ENCODE measurements around the gene SMCO1.

DNA sequence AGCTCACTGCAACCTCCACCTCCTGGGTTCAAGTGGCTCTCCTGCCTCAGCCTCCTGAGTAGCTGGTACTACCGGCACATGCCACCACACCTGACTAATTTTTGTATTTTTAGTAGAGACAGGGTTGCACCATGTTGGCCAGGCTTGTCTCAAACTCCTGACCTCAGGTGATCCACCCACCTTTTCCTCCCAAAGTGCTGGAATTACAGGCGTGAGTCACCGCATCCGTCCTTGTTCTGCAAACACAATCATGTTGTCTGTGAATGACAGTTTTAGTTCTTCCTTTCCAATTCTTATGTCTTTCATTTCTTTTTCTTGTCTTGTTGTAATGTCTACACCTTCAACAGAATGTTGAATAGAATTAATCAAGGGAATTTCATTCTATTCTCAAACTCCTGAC is 16.3 kb upstream of the SMCO1 start:
- TF ChIP-seq POLR2A (IDR thresholded peaks at IDR 0.05): no peak
- TF ChIP-seq, protein P1, sequence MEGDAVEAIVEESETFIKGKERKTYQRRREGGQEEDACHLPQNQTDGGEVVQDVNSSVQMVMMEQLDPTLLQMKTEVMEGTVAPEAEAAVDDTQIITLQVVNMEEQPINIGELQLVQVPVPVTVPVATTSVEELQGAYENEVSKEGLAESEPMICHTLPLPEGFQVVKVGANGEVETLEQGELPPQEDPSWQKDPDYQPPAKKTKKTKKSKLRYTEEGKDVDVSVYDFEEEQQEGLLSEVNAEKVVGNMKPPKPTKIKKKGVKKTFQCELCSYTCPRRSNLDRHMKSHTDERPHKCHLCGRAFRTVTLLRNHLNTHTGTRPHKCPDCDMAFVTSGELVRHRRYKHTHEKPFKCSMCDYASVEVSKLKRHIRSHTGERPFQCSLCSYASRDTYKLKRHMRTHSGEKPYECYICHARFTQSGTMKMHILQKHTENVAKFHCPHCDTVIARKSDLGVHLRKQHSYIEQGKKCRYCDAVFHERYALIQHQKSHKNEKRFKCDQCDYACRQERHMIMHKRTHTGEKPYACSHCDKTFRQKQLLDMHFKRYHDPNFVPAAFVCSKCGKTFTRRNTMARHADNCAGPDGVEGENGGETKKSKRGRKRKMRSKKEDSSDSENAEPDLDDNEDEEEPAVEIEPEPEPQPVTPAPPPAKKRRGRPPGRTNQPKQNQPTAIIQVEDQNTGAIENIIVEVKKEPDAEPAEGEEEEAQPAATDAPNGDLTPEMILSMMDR (IDR thresholded peaks at IDR 0.05): no peak

Data from ovary (tissue), 3 donors.